DMS79 treated with DMSO at 0.1 percent for 48 hours (cell line): ENCODE results near the gene RBM24.

Experiments
- DNase-seq: peaks from one replicate; lab custom pipeline; 2025; lab: John Stamatoyannopoulos, UW

RBM24 gene

GRCh38 chr6:17281100-17281496 is at the start of gene RBM24:
TSS of gene RBM24 (plus strand) at chr6:17281361. CDS start at chr6:17281582, 221 bp downstream.
- no peak for DNase-seq

- DNase-seq: no peak
Measured at GRCh38 chr6:17233531-17233930, 47.6 kb upstream of the RBM24 start.

GRCh38 chr6:17237246-17237645 is 43.9 kb upstream of the RBM24 start:
- no peak for DNase-seq

GRCh38 chr6:17239260-17239659 is 41.9 kb upstream of the RBM24 start:
- no peak for DNase-seq

- DNase-seq: no peak
Measured at GRCh38 chr6:17240803-17241500, 40.2 kb upstream of the RBM24 start.

GRCh38 chr6:17242087-17242486 is 39.1 kb upstream of the RBM24 start:
- no peak for DNase-seq

- no peak for DNase-seq
Measured at GRCh38 chr6:17250237-17250636, 30.9 kb upstream of the RBM24 start.

GRCh38 chr6:17251953-17252352 is 29.2 kb upstream of the RBM24 start:
- DNase-seq: no peak

- no peak for DNase-seq
Measured at GRCh38 chr6:17258749-17259148, 22.4 kb upstream of the RBM24 start.

- no peak for DNase-seq
Measured at GRCh38 chr6:17265570-17265969, 15.6 kb upstream of the RBM24 start.

GRCh38 chr6:17267566-17267965 is 13.6 kb upstream of the RBM24 start:
- DNase-seq: no peak

- no peak for DNase-seq
Measured at GRCh38 chr6:17268114-17268513, 13.0 kb upstream of the RBM24 start.

GRCh38 chr6:17269840-17270239 is 11.3 kb upstream of the RBM24 start:
- DNase-seq: no peak

- DNase-seq: no peak
Measured at GRCh38 chr6:17271628-17272027, 9.5 kb upstream of the RBM24 start.

- no peak for DNase-seq
Measured at GRCh38 chr6:17276766-17277165, 4.4 kb upstream of the RBM24 start.

- DNase-seq: no peak
Measured at GRCh38 chr6:17277256-17277655, 3.9 kb upstream of the RBM24 start.

- no peak for DNase-seq
Measured at GRCh38 chr6:17278289-17279063, 2.7 kb upstream of the RBM24 start.

GRCh38 chr6:17280138-17280537 is 1.0 kb upstream of the RBM24 start:
- no peak for DNase-seq

GRCh38 chr6:17280552-17281090 is 540 bp upstream of the RBM24 start:
- DNase-seq: no peak

- peak; percentile 14 for DNase-seq
Measured at GRCh38 chr6:17281497-17282481, 628 bp downstream of the RBM24 start.

GRCh38 chr6:17283074-17283473 is 1.9 kb downstream of the RBM24 start:
- DNase-seq: no peak

- no peak for DNase-seq
Measured at GRCh38 chr6:17289630-17290061, 8.5 kb downstream of the RBM24 start.
